Glutamatergic neuron (in vitro differentiated cells): Measurements from ENCODE around the gene XPC. TPM values are rescaled to one million over a fixed set of nuclear protein-coding genes. Genes with fewer than 3 reads are reported as not detected.

Experiments
- DNase-seq: peaks from one replicate; pipeline ENCODE4 v3.0.0; 2022
- H3K27ac Mint-ChIP-seq: one replicate; pipeline ENCODE4 v1.8.0; 2020; ENCODE audit warnings: mild to moderate bottlenecking, mixed read lengths, inconsistent platforms; ENCODE audit not compliant: unreplicated experiment
- H3K27me3 Mint-ChIP-seq: one replicate; pipeline ENCODE4 v1.8.0; 2020; ENCODE audit warnings: mild to moderate bottlenecking, moderate library complexity, mixed read lengths, inconsistent platforms; ENCODE audit not compliant: unreplicated experiment
- H3K36me3 Mint-ChIP-seq: one replicate; pipeline ENCODE4 v1.8.0; 2020; ENCODE audit warnings: mild to moderate bottlenecking, mixed read lengths, inconsistent platforms; ENCODE audit not compliant: unreplicated experiment
- H3K4me1 Mint-ChIP-seq: one replicate; pipeline ENCODE4 v1.8.0; 2020; ENCODE audit warnings: mild to moderate bottlenecking, low read depth, mixed read lengths, inconsistent platforms; ENCODE audit not compliant: unreplicated experiment
- H3K4me3 Mint-ChIP-seq: one replicate; pipeline ENCODE4 v1.8.0; 2020; ENCODE audit warnings: mild to moderate bottlenecking, mixed read lengths, inconsistent platforms; ENCODE audit not compliant: unreplicated experiment
- H3K9me3 Mint-ChIP-seq: one replicate; pipeline ENCODE4 v1.8.0; 2020; ENCODE audit warnings: mild to moderate bottlenecking, moderate library complexity, mixed read lengths, inconsistent platforms; ENCODE audit not compliant: unreplicated experiment
- total RNA-seq: library from RNA; stranded (reverse); fragmentation: NEBNext Ultra II Directional; extraction: Animal tissue kit (Norgen Biotek cat#: 25700); gene quantifications from one replicate; pipeline ENCODE4 v1.2.1, GENCODE V29; 2021; ENCODE audit not compliant: unreplicated experiment
- TF ChIP-seq, protein P1 (sequence below): fragments of 200-600 bp; sonication (generic); IDR thresholded peaks from one replicate; pipeline ENCODE4 v1.5.0; 2021; ENCODE audit not compliant: partially characterized antibody, unreplicated experiment

The XPC gene
- total RNA-seq, 1 donor from 2014 or later: 39.5 TPM

DNA sequence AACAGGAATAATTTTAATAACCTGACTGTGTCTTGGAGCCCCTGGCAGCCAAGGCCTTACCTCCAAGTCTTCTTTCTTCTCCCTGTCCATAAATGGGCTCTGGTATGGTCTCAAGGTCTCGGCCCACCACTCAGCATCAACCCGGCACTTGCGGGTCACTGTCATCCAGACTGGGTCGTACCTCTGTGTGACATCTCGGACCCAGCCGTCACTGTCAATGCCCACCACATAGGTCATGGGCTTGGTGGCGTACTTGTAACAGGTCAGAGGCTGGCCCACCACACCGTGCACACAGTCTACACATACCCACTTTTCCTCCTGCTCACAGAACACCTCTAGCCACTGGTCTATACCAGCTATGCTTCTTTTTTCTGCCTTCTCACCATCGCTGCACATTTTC, 20.4 kb downstream of the XPC start:
- TF ChIP-seq, protein P1, sequence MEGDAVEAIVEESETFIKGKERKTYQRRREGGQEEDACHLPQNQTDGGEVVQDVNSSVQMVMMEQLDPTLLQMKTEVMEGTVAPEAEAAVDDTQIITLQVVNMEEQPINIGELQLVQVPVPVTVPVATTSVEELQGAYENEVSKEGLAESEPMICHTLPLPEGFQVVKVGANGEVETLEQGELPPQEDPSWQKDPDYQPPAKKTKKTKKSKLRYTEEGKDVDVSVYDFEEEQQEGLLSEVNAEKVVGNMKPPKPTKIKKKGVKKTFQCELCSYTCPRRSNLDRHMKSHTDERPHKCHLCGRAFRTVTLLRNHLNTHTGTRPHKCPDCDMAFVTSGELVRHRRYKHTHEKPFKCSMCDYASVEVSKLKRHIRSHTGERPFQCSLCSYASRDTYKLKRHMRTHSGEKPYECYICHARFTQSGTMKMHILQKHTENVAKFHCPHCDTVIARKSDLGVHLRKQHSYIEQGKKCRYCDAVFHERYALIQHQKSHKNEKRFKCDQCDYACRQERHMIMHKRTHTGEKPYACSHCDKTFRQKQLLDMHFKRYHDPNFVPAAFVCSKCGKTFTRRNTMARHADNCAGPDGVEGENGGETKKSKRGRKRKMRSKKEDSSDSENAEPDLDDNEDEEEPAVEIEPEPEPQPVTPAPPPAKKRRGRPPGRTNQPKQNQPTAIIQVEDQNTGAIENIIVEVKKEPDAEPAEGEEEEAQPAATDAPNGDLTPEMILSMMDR: no peak
- Mint-ChIP-seq H3K4me3 (no peak overlapping the region), H3K9me3 (peaks cover 5% of the 10 kb centered on the region), H3K27ac (no peak overlapping the region), H3K4me1 (no peaks in the 10 kb centered on the region), H3K36me3 (peaks cover 16% of the 10 kb centered on the region), H3K27me3 (no peaks in the 10 kb centered on the region)
- DNase-seq: no peak

DNA sequence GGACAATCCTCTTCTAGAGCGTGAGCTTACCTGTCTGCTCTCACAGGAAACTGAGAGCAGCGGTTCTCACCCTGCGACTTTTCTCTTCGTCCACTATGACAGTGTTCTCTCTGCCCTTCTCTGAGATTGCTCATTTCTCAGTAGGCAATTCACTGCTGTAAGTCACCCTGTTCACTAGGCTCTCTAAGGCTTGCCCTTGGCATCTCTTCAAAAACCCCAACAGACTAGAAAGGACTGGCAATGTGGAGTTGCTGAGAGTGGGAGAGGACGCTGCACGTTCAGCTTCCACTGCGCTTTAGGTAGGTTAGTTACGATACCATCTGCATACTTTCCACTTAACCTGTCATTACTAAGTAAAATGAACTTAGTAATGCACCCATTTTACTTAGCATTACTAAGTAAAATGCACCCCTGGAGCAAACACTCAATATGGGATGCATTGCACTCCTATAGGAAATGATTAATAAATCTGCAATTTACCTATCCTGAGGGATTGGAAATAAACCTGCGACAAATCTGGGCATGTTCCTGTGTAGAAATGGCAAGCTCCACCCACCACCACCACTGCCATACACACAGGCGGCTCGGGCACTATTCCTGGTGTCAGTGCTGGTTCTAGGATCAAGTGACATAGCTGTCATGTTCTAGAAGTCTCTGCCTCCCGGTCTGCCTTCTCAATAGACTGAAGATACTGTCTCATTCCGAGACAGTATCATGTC, 21.4 kb downstream of the XPC start:
- H3K27me3 Mint-ChIP-seq: no peaks in the 10 kb centered on the region
- TF ChIP-seq, protein P1: no peak
- no peaks in the 10 kb centered on the region for H3K4me1 Mint-ChIP-seq
- H3K9me3 Mint-ChIP-seq: peaks cover 5% of the 10 kb centered on the region
- H3K27ac Mint-ChIP-seq: no peak overlapping the region
- H3K4me3 Mint-ChIP-seq: no peak overlapping the region
- peaks cover 10% of the 10 kb centered on the region for H3K36me3 Mint-ChIP-seq
- DNase-seq: no peak

DNA sequence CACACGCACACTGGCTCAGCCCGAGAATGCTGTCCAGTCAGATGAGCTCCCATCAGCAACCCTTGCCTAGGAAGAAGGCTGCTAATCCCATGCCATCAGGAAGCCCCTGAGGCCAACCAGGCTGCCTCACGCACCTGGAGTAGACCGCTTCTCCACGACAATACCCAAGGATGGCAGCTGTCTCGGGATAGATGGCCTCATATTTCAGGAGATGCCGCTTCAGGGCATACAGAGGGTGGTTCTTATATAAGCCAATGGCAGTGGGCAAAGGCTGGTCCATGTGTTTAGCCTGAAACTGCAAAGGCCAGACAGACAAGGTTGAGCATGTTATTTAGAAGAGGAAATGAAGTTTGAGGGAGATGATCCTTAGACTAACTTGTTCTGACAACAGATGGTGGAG, 22.2 kb downstream of the XPC start:
- H3K4me3 Mint-ChIP-seq: no peak overlapping the region
- DNase-seq: no peak
- TF ChIP-seq, protein P1: no peak
- H3K27me3 Mint-ChIP-seq: no peaks in the 10 kb centered on the region
- H3K4me1 Mint-ChIP-seq: no peaks in the 10 kb centered on the region
- no peak overlapping the region for H3K27ac Mint-ChIP-seq
- H3K9me3 Mint-ChIP-seq: no peaks in the 10 kb centered on the region
- H3K36me3 Mint-ChIP-seq: peaks cover 3% of the 10 kb centered on the region

DNA sequence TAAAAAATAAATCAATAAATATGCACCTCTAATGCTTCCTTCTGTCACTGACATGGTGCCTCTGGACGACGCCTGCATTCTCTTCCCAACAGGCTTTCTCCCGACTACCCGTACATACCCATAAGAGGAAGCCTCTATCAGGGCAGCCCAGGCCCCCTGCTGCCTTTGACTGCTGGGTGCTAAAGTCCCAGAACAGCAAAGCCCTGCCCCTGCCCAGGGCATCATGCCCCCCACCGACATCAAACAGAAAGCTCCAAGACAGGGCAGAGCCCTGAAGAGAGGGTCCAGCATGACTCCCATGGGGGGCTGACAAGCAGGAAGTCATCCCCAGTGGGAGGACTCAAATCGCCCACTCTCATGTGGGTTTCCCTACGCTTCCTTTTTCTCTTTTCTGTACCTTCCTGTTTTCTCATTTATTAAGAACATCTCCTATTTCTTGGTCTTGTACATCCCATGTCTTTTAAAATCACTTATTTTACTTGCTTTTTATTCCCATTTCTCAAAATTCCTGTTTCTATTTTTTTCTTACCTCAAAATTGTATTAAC, 23.4 kb downstream of the XPC start:
- Mint-ChIP-seq H3K4me3 (no peak overlapping the region), H3K4me1 (no peaks in the 10 kb centered on the region), H3K27ac (no peak overlapping the region), H3K27me3 (peaks cover 2% of the 10 kb centered on the region), H3K9me3 (peaks cover 2% of the 10 kb centered on the region), H3K36me3 (no peaks in the 10 kb centered on the region)
- TF ChIP-seq, protein P1: no peak
- DNase-seq: no peak

DNA sequence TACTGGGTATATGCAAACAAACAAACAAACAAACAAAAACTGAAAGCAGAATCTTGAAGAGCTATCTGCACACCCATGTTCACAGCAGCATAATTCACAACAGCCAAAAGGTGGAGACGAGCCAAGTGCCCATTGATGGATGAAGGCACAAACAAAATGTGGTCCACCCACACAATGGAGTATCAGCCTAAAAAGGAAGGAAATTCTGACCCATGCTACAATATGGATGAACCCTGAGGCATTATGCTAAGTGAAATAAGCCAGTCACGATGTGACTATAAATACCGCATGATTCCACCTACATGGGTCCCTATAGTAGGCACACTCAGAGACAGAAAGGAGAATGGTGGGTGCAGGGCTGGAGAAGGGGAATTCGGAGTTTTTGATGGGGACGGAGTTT, 24.1 kb downstream of the XPC start:
- no peaks in the 10 kb centered on the region for H3K36me3 Mint-ChIP-seq
- DNase-seq: no peak
- no peak overlapping the region for H3K27ac Mint-ChIP-seq
- H3K4me3 Mint-ChIP-seq: no peak overlapping the region
- no peaks in the 10 kb centered on the region for H3K4me1 Mint-ChIP-seq
- H3K9me3 Mint-ChIP-seq: peaks cover 2% of the 10 kb centered on the region
- H3K27me3 Mint-ChIP-seq: peaks cover 2% of the 10 kb centered on the region
- TF ChIP-seq, protein P1: no peak
